Measurements from ENCODE around the gene CIITA.

The CIITA gene

GRCh38 chr16:10879681-10880589 lies 2.9 kb downstream of the CIITA start:
- no peak for DNase-seq

- DNase-seq = no peak
Measured at GRCh38 chr16:10880594-10881452, 3.8 kb downstream of the CIITA start.

GRCh38 chr16:10881479-10882030 lies 4.6 kb downstream of the CIITA start:
- DNase-seq = no peak

- no peak for DNase-seq
Measured at GRCh38 chr16:10883004-10883403, 6.0 kb downstream of the CIITA start.

GRCh38 chr16:10885246-10885645 lies 8.2 kb downstream of the CIITA start:
- DNase-seq = no peak

GRCh38 chr16:10888320-10888937 lies 11.4 kb downstream of the CIITA start:
- DNase-seq = no peak

- no peak for DNase-seq
Measured at GRCh38 chr16:10889855-10890254, 12.9 kb downstream of the CIITA start.

GRCh38 chr16:10892782-10893318 lies 15.8 kb downstream of the CIITA start:
- no peak for DNase-seq

- DNase-seq = no peak
Measured at GRCh38 chr16:10895053-10895946, 18.3 kb downstream of the CIITA start.

GRCh38 chr16:10896165-10896564 lies 19.2 kb downstream of the CIITA start:
- DNase-seq = no peak

- DNase-seq = no peak
Measured at GRCh38 chr16:10896723-10897122, 19.7 kb downstream of the CIITA start.

- no peak for DNase-seq
Measured at GRCh38 chr16:10897134-10897533, 20.1 kb downstream of the CIITA start.

GRCh38 chr16:10902999-10903398 lies 26.0 kb downstream of the CIITA start:
- DNase-seq = no peak

- DNase-seq = no peak
Measured at GRCh38 chr16:10906482-10906881, 29.5 kb downstream of the CIITA start.

GRCh38 chr16:10906914-10907756 lies 30.1 kb downstream of the CIITA start:
- DNase-seq = no peak

GRCh38 chr16:10907757-10908045 lies 30.7 kb downstream of the CIITA start:
- DNase-seq = no peak

GRCh38 chr16:10911267-10911666 lies 34.3 kb downstream of the CIITA start:
- DNase-seq = no peak

GRCh38 chr16:10916534-10916933 lies 39.5 kb downstream of the CIITA start:
- DNase-seq = no peak

GRCh38 chr16:10918294-10919002 lies 41.4 kb downstream of the CIITA start:
- no peak for DNase-seq

GRCh38 chr16:10919003-10919351 lies 42.0 kb downstream of the CIITA start:
- no peak for DNase-seq

Measured in cortex of kidney (tissue), 1 donor.